Fibroblast of lung (primary cell): ENCODE data around the gene SIN3B. TPM values are rescaled to one million over a fixed set of nuclear protein-coding genes. Genes with fewer than 3 reads are reported as not detected.
A peak's percentile ranks its signal among the peaks of the same experiment; 100 is the strongest.

Experiments
- DNase-seq, 2 donors: peaks; one replicate each; pipeline versions ENCODE4 v3.0.0 to v3.0.0-alpha.2; 2010; ENCODE audit warnings: low read depth in 2 of 2
- H2AFZ ChIP-seq: 2 replicates; pipeline ENCODE4 v1.5.1; 2012; ENCODE audit warnings: low read length, control low read depth, inconsistent platforms
- H3K27ac ChIP-seq: 2 replicates; pipeline ENCODE4 v1.5.1; 2011; ENCODE audit warnings: low read length, control low read depth; ENCODE audit not compliant: insufficient read depth
- H3K27me3 ChIP-seq: 2 replicates; pipeline ENCODE4 v1.5.1; 2011; ENCODE audit warnings: mild to moderate bottlenecking, low read length; ENCODE audit not compliant: control insufficient read depth, insufficient read depth
- H3K36me3 ChIP-seq: 2 replicates; pipeline ENCODE4 v1.5.1; 2011; ENCODE audit warnings: low read length; ENCODE audit not compliant: control insufficient read depth, insufficient read depth
- H3K4me1 ChIP-seq: 2 replicates; pipeline ENCODE4 v1.5.1; 2011; ENCODE audit warnings: low read length; ENCODE audit not compliant: control insufficient read depth, insufficient read depth; ENCODE audit errors: extremely low read depth
- H3K4me2 ChIP-seq: 2 replicates; pipeline ENCODE4 v1.5.1; 2011; ENCODE audit warnings: low read length, control low read depth; ENCODE audit not compliant: insufficient read depth; ENCODE audit errors: extremely low read depth
- H3K4me3 ChIP-seq, 4 experiments: fragments of 200-600 bp in 1 of 4; sonication (generic) in 1 of 4; replicated peaks in 1 of 4; 2 replicates each; pipeline ENCODE4 v1.5.1; 2011 to 2016; ENCODE audit warnings: low read length in 4 of 4, low read depth in 3 of 4, mild to moderate bottlenecking in 3 of 4, control low read depth in 2 of 4, inconsistent platforms in 1 of 4, mixed read lengths in 1 of 4; ENCODE audit not compliant: insufficient read depth in 1 of 4; ENCODE audit errors: control extremely low read depth in 1 of 4
- H3K79me2 ChIP-seq: 2 replicates; pipeline ENCODE4 v1.5.1; 2012; ENCODE audit warnings: mild to moderate bottlenecking, low read length, inconsistent platforms; ENCODE audit not compliant: control insufficient read depth, insufficient read depth
- H3K9ac ChIP-seq: 2 replicates; pipeline ENCODE4 v1.5.1; 2011; ENCODE audit warnings: mild to moderate bottlenecking, low read length, control low read depth; ENCODE audit not compliant: insufficient read depth
- H3K9me3 ChIP-seq: 2 replicates; pipeline ENCODE4 v1.5.1; 2012; ENCODE audit warnings: low read depth, low read length; ENCODE audit not compliant: control insufficient read depth, insufficient read depth
- H4K20me1 ChIP-seq: 2 replicates; pipeline ENCODE4 v1.5.1; 2011; ENCODE audit warnings: low read length; ENCODE audit not compliant: control insufficient read depth, insufficient read depth; ENCODE audit errors: extremely low read depth
- EZH2 ChIP-seq: IDR thresholded peaks from 2 replicates; pipeline ENCODE4 v1.5.1; 2012; ENCODE audit warnings: low read length, control low read depth, mild to moderate bottlenecking; ENCODE audit errors: missing control alignments
- polyA plus RNA-seq, 2 donors: library from polyadenylated mRNA; depleted of rRNA in 1 of 2; stranded (reverse) in 1 of 2; unstranded in 1 of 2; fragments of >200 nt; gene quantifications; 2 replicates each; pipeline ENCODE4 v1.2.1, GENCODE V29; 2011 to 2012; ENCODE audit warnings: missing spikeins in 1 of 2
- total RNA-seq: library from RNA; depleted of rRNA; stranded (reverse); fragments of >200 nt; gene quantifications from 2 replicates; pipeline ENCODE4 v1.2.1, GENCODE V29; 2014
- TF ChIP-seq, protein P1 (sequence below), 2 donors: IDR thresholded peaks in 1 of 2; conservative IDR thresholded peaks in 1 of 2; 1 replicate in 1 of 2; 2 replicates in 1 of 2; pipeline ENCODE4 v1.5.1; 2011 to 2012; ENCODE audit warnings: low read length in 2 of 2, control low read depth in 1 of 2, inconsistent platforms in 1 of 2, low read depth in 1 of 2, mild to moderate bottlenecking in 1 of 2

Gene SIN3B
- total and polyA plus RNA-seq, 2 donors (not counting 1 experiment from before 2014, with no cell fraction given): 14.9 to 32.9 TPM

DNA sequence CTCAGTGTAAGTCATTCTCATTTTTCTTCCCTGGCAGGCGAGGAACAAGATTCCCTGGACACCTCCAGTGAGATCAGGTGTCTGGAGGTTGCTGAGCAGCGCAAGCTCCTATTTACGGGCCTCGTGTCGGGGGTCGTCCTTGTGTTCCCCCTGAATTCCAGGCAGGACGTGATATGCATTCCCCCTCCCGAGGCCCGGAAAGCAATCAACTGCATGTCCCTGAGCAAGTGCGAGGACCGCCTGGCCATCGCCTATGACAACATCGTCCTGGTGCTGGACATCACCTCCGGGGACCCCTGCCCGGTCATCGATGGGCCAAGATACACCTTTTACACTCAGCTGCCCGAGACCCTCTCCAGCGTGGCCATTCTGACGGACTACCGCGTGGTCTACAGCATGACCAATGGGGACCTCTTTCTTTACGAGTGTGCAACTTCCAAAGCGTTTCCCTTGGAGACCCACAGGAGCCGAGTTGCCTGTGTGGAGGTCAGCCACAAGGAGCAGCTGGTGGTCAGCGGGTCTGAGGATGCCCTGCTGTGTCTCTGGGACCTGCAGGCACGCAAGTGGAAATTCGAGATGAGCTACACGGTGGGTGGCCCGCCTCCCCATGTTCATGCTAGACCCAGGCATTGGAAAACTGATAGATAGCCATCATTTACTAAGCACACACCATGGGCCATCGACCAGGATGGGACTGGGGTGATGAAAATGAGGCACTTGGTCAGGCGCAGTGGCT, 21.5 kb upstream of the SIN3B start:
- H3K4me1 ChIP-seq: no peaks in the 10 kb centered on the region
- no peak for DNase-seq
- no peak overlapping the region for H3K9ac ChIP-seq
- TF ChIP-seq EZH2: no peak
- TF ChIP-seq, protein P1, sequence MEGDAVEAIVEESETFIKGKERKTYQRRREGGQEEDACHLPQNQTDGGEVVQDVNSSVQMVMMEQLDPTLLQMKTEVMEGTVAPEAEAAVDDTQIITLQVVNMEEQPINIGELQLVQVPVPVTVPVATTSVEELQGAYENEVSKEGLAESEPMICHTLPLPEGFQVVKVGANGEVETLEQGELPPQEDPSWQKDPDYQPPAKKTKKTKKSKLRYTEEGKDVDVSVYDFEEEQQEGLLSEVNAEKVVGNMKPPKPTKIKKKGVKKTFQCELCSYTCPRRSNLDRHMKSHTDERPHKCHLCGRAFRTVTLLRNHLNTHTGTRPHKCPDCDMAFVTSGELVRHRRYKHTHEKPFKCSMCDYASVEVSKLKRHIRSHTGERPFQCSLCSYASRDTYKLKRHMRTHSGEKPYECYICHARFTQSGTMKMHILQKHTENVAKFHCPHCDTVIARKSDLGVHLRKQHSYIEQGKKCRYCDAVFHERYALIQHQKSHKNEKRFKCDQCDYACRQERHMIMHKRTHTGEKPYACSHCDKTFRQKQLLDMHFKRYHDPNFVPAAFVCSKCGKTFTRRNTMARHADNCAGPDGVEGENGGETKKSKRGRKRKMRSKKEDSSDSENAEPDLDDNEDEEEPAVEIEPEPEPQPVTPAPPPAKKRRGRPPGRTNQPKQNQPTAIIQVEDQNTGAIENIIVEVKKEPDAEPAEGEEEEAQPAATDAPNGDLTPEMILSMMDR (conservative IDR thresholded peaks at IDR 0.05 in 1 of 2, IDR thresholded peaks at IDR 0.05 in 1 of 2; ENCODE audit: low read depth in 1 of 2, low read length in 2 of 2): no peak
- no peak overlapping the region for H3K4me3 ChIP-seq
- H3K36me3 ChIP-seq: no peaks in the 10 kb centered on the region
- H3K9me3 ChIP-seq: no peaks in the 10 kb centered on the region
- no peak overlapping the region for H2AFZ ChIP-seq
- no peak overlapping the region for H3K4me2 ChIP-seq
- H3K27ac ChIP-seq: no peak overlapping the region
- no peaks in the 10 kb centered on the region for H3K79me2 ChIP-seq
- no peaks in the 10 kb centered on the region for H4K20me1 ChIP-seq
- no peaks in the 10 kb centered on the region for H3K27me3 ChIP-seq

DNA sequence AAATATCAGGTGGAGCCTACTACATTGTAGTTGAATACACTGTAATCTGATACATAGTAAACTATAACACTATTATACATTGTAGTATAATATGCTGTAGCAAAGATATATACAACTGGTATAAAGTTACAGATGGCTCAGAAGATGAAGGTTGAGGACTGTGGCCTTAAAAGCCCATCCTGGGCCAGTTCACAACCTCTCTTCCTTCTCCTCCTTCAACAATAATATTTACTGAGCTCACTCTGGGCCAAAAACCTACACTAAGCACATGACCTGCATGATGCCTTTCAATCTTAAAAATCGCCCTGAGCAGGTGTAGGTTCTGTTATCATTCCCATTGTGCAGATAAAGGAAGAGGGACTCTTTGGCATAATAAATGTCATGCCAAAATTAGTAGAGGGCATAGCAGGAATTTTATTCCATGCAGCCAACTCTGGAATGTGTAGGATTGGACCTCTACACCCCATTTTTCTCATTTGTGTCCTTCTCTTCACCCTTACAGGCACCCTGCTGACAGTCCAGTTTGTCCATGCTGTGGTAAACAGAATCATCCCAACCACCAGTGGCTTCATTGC, 14.6 kb upstream of the SIN3B start:
- Histone ChIP-seq H3K9ac (no peak overlapping the region), H3K4me2 (no peak overlapping the region), H3K4me3 (no peak overlapping the region), H4K20me1 (no peaks in the 10 kb centered on the region), H3K27ac (no peak overlapping the region), H3K79me2 (no peaks in the 10 kb centered on the region), H2AFZ (no peak overlapping the region), H3K27me3 (no peaks in the 10 kb centered on the region), H3K36me3 (no peaks in the 10 kb centered on the region), H3K4me1 (no peaks in the 10 kb centered on the region), H3K9me3 (no peaks in the 10 kb centered on the region)
- no peak for TF ChIP-seq EZH2
- TF ChIP-seq, protein P1 (conservative IDR thresholded peaks at IDR 0.05 in 1 of 2, IDR thresholded peaks at IDR 0.05 in 1 of 2; ENCODE audit: low read depth in 1 of 2, low read length in 2 of 2): no peak
- peak; percentile 52 to 58 for DNase-seq

DNA sequence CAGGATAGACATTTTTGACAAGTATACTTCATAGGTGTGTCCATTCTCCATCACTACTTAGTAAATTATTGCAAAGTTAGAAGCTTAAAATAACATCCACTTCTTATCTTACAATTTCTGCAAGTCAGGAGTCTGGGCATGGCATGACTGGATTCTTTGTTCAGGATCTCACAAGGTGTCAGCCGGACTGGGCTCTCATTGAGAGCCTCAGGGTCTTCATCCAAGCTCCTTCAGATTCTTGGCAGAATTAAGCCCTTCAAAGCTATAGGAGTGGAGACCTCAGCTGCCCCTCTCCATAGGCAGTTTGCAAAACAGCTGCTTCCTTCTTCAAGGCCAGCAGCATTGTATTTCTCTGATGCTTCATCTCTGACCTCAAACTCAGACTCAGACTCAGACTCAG, 9.1 kb upstream of the SIN3B start:
- Histone ChIP-seq H3K27ac (no peak overlapping the region), H3K79me2 (no peaks in the 10 kb centered on the region), H3K36me3 (no peaks in the 10 kb centered on the region), H3K4me2 (no peak overlapping the region), H2AFZ (no peak overlapping the region), H3K9ac (no peak overlapping the region), H4K20me1 (no peaks in the 10 kb centered on the region), H3K4me3 (no peak overlapping the region), H3K27me3 (no peaks in the 10 kb centered on the region), H3K9me3 (no peaks in the 10 kb centered on the region), H3K4me1 (no peaks in the 10 kb centered on the region)
- DNase-seq: no peak
- TF ChIP-seq EZH2: no peak
- TF ChIP-seq, protein P1 (conservative IDR thresholded peaks at IDR 0.05 in 1 of 2, IDR thresholded peaks at IDR 0.05 in 1 of 2; ENCODE audit: low read depth in 1 of 2, low read length in 2 of 2): no peak
